Liver (tissue), 9 donors: ENCODE results near the gene CLPSL2. TPM values are rescaled to one million over a fixed set of nuclear protein-coding genes. Genes with fewer than 3 reads are reported as not detected.

Source experiments
- DNase-seq: peaks from one replicate; pipeline ENCODE4 v3.0.0-alpha.2; 2017; ENCODE audit warnings: low spot score
- H3K27ac ChIP-seq, 2 donors: one replicate each; pipeline ENCODE4 v1.7.0; 2013; ENCODE audit warnings: inconsistent platforms in 2 of 2, low read length in 2 of 2, control low read depth in 1 of 2, low read depth in 1 of 2, mild to moderate bottlenecking in 1 of 2
- H3K27me3 ChIP-seq, 4 donors: one replicate each; pipeline versions ENCODE4 v1.6.1 to v1.7.0; 2013; ENCODE audit warnings: low read length in 3 of 4, inconsistent platforms in 1 of 4, mild to moderate bottlenecking in 1 of 4, moderate library complexity in 1 of 4; ENCODE audit not compliant: control insufficient read depth in 4 of 4, insufficient read depth in 4 of 4
- H3K36me3 ChIP-seq, 4 donors: one replicate each; pipeline versions ENCODE4 v1.6.1 to v1.7.0; 2013; ENCODE audit warnings: low read length in 3 of 4, mild to moderate bottlenecking in 3 of 4, low read depth in 1 of 4, moderate library complexity in 1 of 4; ENCODE audit not compliant: control insufficient read depth in 4 of 4, insufficient read depth in 3 of 4
- H3K4me1 ChIP-seq, 4 donors: one replicate each; pipeline versions ENCODE4 v1.6.1 to v1.7.0; 2013; ENCODE audit warnings: low read length in 3 of 4, mild to moderate bottlenecking in 3 of 4, moderate library complexity in 1 of 4; ENCODE audit not compliant: control insufficient read depth in 4 of 4, insufficient read depth in 4 of 4
- H3K4me3 ChIP-seq, 3 donors: one replicate each; pipeline versions ENCODE4 v1.6.1 to v1.7.0; 2013; ENCODE audit warnings: low read length in 3 of 3, control low read depth in 1 of 3, low read depth in 1 of 3, mild to moderate bottlenecking in 1 of 3
- H3K9ac ChIP-seq, 2 donors: one replicate each; pipeline ENCODE4 v1.7.0; 2013; ENCODE audit warnings: low read length in 2 of 2, mild to moderate bottlenecking in 2 of 2, moderate library complexity in 2 of 2, control low read depth in 1 of 2, low read depth in 1 of 2
- H3K9me3 ChIP-seq, 4 donors: one replicate each; pipeline versions ENCODE4 v1.6.1 to v1.7.0; 2013; ENCODE audit warnings: low read length in 3 of 4; ENCODE audit not compliant: control insufficient read depth in 4 of 4
- EGR1 ChIP-seq, 2 donors: IDR thresholded peaks; 2 replicates each; pipeline ENCODE4 v1.6.1; 2016 to 2018; ENCODE audit warnings: antibody characterized with exemption in 2 of 2, low read depth in 2 of 2
- FOXA1 ChIP-seq: IDR thresholded peaks from 2 replicates; pipeline ENCODE4 v1.6.1; 2016; ENCODE audit warnings: antibody characterized with exemption
- FOXA2 ChIP-seq: IDR thresholded peaks from 2 replicates; pipeline ENCODE4 v1.6.1; 2016; ENCODE audit warnings: antibody characterized with exemption
- GABPA ChIP-seq, 2 donors: IDR thresholded peaks in 1 of 2; conservative IDR thresholded peaks in 1 of 2; 2 replicates each; pipeline ENCODE4 v1.6.1; 2016; ENCODE audit warnings: antibody characterized with exemption in 2 of 2, mild to moderate bottlenecking in 1 of 2, moderate library complexity in 1 of 2
- HNF4A ChIP-seq, 2 donors: conservative IDR thresholded peaks; 2 replicates each; pipeline ENCODE4 v1.6.1; 2016; ENCODE audit warnings: antibody characterized with exemption in 2 of 2, mild to moderate bottlenecking in 2 of 2
- HNF4G ChIP-seq: IDR thresholded peaks from 2 replicates; pipeline ENCODE4 v1.6.1; 2016; ENCODE audit warnings: antibody characterized with exemption
- JUND ChIP-seq, 2 donors: IDR thresholded peaks; 2 replicates each; pipeline ENCODE4 v1.6.1; 2016; ENCODE audit warnings: antibody characterized with exemption in 2 of 2
- NR2F2 ChIP-seq: IDR thresholded peaks from 2 replicates; pipeline ENCODE4 v1.6.1; 2016; ENCODE audit warnings: antibody characterized with exemption
- RAD21 ChIP-seq, 2 donors: IDR thresholded peaks; 2 replicates each; pipeline ENCODE4 v1.6.1; 2016; ENCODE audit warnings: antibody characterized with exemption in 2 of 2, mild to moderate bottlenecking in 2 of 2
- RXRA ChIP-seq, 2 donors: IDR thresholded peaks; 2 replicates each; pipeline ENCODE4 v1.6.1; 2017 to 2018; ENCODE audit warnings: antibody characterized with exemption in 2 of 2, mild to moderate bottlenecking in 1 of 2
- SP1 ChIP-seq: IDR thresholded peaks from 2 replicates; pipeline ENCODE4 v1.6.1; 2018; ENCODE audit warnings: antibody characterized with exemption, mild to moderate bottlenecking
- TAF1 ChIP-seq: conservative IDR thresholded peaks from 2 replicates; pipeline ENCODE4 v1.6.1; 2016; ENCODE audit warnings: antibody characterized with exemption, mild to moderate bottlenecking
- YY1 ChIP-seq: IDR thresholded peaks from 2 replicates; pipeline ENCODE4 v1.6.1; 2016; ENCODE audit warnings: antibody characterized with exemption, mild to moderate bottlenecking
- WGBS: extraction: QIAGEN DNeasy Blood & Tissue Kit; methylation state at CpG from one replicate; pipeline ENCODE4 v1.1.7; 2013; 5-methylcytosine and 5-hydroxymethylcytosine counted together
- polyA plus RNA-seq, 2 donors: library from polyadenylated mRNA; stranded (reverse) in 1 of 2; unstranded in 1 of 2; fragments of 200-250 nt in 1 of 2; fragments of >200 nt in 1 of 2; fragmentation: Nextera tagmentation in 1 of 2; extraction: Ambion mirVana in 1 of 2; gene quantifications; one replicate each; pipeline versions ENCODE4 v1.2.1 to v1.2.3, GENCODE V29; 2013 to 2015
- total RNA-seq, 2 donors: library from RNA; depleted of rRNA; stranded (reverse); fragments of >200 nt; gene quantifications; one replicate each; pipeline ENCODE4 v1.2.3, GENCODE V29; 2014
- TF ChIP-seq, protein P1 (sequence below): IDR thresholded peaks from 2 replicates; pipeline ENCODE4 v1.6.1; 2016; ENCODE audit warnings: antibody characterized with exemption
- TF ChIP-seq, protein P2 (sequence below): IDR thresholded peaks from 2 replicates; pipeline ENCODE4 v1.6.1; 2016; ENCODE audit warnings: antibody characterized with exemption, mild to moderate bottlenecking
- TF ChIP-seq, protein P3 (sequence below): fragments of 150-350 bp; IDR thresholded peaks from 2 replicates; pipeline ENCODE4 v1.5.1; 2017; ENCODE audit warnings: improper control_type of control experiment, low read depth, low read length; ENCODE audit not compliant: missing input control
- TF ChIP-seq, protein P4 (sequence below): IDR thresholded peaks from 2 replicates; pipeline ENCODE4 v1.6.1; 2016; ENCODE audit warnings: antibody characterized with exemption
- TF ChIP-seq, protein P5 (sequence below): IDR thresholded peaks from 2 replicates; pipeline ENCODE4 v1.6.1; 2016; ENCODE audit warnings: antibody characterized with exemption
- donor health status: healthy.
- donor health status: healthy.
- donor health status: healthy.
- donor health status: healthy.
- donor health status: healthy.

Gene CLPSL2
- total and polyA plus RNA-seq, 4 donors: not detected

DNA sequence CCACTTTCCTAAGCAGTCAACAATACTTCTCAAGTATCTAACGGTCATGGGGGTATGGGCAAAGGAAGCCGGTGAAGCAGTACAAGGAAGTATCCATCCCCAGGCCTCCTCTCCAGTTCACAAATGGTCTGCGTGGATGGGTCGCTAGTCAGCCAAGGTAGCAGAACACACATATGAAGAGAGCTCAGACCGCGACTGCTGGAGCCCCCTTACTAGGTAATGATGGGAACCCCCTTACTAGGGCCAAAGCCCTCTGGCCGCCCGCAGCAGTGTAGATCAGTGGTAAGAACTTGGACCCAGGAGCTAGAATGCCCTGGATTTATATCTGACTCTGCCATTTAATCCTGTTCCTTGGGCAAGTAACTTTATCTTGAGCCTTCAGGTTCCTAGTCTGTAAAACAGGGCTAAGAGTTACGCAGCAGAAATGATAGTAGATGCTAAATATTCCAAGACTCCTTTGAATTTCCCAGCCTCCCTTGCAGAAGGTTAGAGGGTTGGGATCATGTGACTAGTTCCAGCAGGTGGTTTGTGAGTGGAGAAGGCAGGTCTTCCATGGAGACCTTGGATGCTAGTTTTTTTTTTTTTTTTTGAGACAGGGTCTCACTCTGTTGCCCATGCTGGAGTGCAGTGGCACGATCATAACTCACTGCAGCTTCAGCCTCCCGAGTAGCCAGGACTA, 2.1 kb upstream of the CLPSL2 start:
- H3K4me1 ChIP-seq: peaks cover 0 to 6% (median 3%) of the 10 kb centered on the region in 4 donors
- no peak overlapping the region for H3K27ac ChIP-seq
- no peak for DNase-seq
- WGBS: 86% methylated on average over 11 of the region's 11 CpGs
- H3K36me3 ChIP-seq: no peaks in the 10 kb centered on the region
- TF ChIP-seq JUND (IDR thresholded peaks at IDR 0.05) (no peak), GABPA (IDR thresholded peaks at IDR 0.05 in 1 of 2, conservative IDR thresholded peaks at IDR 0.05 in 1 of 2) (no peak), FOXA1 (no peak), SP1 (no peak), HNF4A (conservative IDR thresholded peaks at IDR 0.05) (no peak), TAF1 (no peak)
- TF ChIP-seq, protein P1, sequence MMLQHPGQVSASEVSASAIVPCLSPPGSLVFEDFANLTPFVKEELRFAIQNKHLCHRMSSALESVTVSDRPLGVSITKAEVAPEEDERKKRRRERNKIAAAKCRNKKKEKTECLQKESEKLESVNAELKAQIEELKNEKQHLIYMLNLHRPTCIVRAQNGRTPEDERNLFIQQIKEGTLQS: no peak
- H3K27me3 ChIP-seq: no peaks in the 10 kb centered on the region
- H3K9me3 ChIP-seq: no peaks in the 10 kb centered on the region
- H3K4me3 ChIP-seq: no peak overlapping the region
- no peak overlapping the region for H3K9ac ChIP-seq

DNA sequence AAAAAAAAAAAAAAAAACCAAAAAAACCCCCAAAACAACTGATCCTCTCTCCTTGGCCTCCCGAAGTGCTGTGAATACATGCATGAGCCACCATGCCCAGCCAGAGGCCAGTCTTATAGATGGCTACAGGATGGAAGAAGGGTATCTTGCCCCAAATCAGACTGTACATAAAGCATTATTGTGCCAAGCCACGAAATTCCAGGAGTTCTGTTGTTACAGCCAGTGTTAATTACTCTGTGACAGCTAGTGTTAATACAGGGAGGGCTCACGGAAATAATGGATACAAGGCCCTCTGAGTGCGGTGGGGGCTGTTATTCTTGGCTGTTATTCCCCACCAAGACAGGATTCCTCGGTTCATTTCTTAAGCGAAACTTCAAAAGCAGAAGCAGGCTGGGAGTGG, 1.4 kb upstream of the CLPSL2 start:
- Histone ChIP-seq H3K9me3 (no peaks in the 10 kb centered on the region), H3K27me3 (no peaks in the 10 kb centered on the region), H3K4me1 (peaks cover 0 to 6% (median 3%) of the 10 kb centered on the region in 4 donors), H3K4me3 (no peak overlapping the region), H3K9ac (no peak overlapping the region), H3K27ac (no peak overlapping the region), H3K36me3 (no peaks in the 10 kb centered on the region)
- WGBS: 90% methylated on average over 6 of the region's 6 CpGs
- no peak for DNase-seq
- no peak for TF ChIP-seq HNF4G
- TF ChIP-seq NR2F2: no peak
- TF ChIP-seq RAD21 (IDR thresholded peaks at IDR 0.05): no peak
- TF ChIP-seq, protein P2, sequence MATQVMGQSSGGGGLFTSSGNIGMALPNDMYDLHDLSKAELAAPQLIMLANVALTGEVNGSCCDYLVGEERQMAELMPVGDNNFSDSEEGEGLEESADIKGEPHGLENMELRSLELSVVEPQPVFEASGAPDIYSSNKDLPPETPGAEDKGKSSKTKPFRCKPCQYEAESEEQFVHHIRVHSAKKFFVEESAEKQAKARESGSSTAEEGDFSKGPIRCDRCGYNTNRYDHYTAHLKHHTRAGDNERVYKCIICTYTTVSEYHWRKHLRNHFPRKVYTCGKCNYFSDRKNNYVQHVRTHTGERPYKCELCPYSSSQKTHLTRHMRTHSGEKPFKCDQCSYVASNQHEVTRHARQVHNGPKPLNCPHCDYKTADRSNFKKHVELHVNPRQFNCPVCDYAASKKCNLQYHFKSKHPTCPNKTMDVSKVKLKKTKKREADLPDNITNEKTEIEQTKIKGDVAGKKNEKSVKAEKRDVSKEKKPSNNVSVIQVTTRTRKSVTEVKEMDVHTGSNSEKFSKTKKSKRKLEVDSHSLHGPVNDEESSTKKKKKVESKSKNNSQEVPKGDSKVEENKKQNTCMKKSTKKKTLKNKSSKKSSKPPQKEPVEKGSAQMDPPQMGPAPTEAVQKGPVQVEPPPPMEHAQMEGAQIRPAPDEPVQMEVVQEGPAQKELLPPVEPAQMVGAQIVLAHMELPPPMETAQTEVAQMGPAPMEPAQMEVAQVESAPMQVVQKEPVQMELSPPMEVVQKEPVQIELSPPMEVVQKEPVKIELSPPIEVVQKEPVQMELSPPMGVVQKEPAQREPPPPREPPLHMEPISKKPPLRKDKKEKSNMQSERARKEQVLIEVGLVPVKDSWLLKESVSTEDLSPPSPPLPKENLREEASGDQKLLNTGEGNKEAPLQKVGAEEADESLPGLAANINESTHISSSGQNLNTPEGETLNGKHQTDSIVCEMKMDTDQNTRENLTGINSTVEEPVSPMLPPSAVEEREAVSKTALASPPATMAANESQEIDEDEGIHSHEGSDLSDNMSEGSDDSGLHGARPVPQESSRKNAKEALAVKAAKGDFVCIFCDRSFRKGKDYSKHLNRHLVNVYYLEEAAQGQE: no peak
- no peak for TF ChIP-seq EGR1 (IDR thresholded peaks at IDR 0.05; ENCODE audit: low read depth in 2 of 2)
- TF ChIP-seq TAF1: no peak
- no peak for TF ChIP-seq RXRA (IDR thresholded peaks at IDR 0.05)
- TF ChIP-seq GABPA (IDR thresholded peaks at IDR 0.05 in 1 of 2, conservative IDR thresholded peaks at IDR 0.05 in 1 of 2): no peak
- TF ChIP-seq, protein P3, sequence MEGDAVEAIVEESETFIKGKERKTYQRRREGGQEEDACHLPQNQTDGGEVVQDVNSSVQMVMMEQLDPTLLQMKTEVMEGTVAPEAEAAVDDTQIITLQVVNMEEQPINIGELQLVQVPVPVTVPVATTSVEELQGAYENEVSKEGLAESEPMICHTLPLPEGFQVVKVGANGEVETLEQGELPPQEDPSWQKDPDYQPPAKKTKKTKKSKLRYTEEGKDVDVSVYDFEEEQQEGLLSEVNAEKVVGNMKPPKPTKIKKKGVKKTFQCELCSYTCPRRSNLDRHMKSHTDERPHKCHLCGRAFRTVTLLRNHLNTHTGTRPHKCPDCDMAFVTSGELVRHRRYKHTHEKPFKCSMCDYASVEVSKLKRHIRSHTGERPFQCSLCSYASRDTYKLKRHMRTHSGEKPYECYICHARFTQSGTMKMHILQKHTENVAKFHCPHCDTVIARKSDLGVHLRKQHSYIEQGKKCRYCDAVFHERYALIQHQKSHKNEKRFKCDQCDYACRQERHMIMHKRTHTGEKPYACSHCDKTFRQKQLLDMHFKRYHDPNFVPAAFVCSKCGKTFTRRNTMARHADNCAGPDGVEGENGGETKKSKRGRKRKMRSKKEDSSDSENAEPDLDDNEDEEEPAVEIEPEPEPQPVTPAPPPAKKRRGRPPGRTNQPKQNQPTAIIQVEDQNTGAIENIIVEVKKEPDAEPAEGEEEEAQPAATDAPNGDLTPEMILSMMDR: no peak
- TF ChIP-seq SP1: no peak
- no peak for TF ChIP-seq JUND (IDR thresholded peaks at IDR 0.05)
- no peak for TF ChIP-seq FOXA1
- no peak for TF ChIP-seq FOXA2
- TF ChIP-seq HNF4A (conservative IDR thresholded peaks at IDR 0.05): no peak
- no peak for TF ChIP-seq YY1
- TF ChIP-seq, protein P1: no peak
- TF ChIP-seq, protein P4, sequence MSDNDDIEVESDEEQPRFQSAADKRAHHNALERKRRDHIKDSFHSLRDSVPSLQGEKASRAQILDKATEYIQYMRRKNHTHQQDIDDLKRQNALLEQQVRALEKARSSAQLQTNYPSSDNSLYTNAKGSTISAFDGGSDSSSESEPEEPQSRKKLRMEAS: no peak
- TF ChIP-seq, protein P5, sequence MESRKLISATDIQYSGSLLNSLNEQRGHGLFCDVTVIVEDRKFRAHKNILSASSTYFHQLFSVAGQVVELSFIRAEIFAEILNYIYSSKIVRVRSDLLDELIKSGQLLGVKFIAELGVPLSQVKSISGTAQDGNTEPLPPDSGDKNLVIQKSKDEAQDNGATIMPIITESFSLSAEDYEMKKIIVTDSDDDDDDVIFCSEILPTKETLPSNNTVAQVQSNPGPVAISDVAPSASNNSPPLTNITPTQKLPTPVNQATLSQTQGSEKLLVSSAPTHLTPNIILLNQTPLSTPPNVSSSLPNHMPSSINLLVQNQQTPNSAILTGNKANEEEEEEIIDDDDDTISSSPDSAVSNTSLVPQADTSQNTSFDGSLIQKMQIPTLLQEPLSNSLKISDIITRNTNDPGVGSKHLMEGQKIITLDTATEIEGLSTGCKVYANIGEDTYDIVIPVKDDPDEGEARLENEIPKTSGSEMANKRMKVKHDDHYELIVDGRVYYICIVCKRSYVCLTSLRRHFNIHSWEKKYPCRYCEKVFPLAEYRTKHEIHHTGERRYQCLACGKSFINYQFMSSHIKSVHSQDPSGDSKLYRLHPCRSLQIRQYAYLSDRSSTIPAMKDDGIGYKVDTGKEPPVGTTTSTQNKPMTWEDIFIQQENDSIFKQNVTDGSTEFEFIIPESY: no peak
